IMR-90 (cell line): ENCODE results near the gene KLHL41. TPM values are rescaled to one million over a fixed set of nuclear protein-coding genes. Genes with fewer than 3 reads are reported as not detected.

Experiments
- ATAC-seq: fragments of 200-7000 bp; cut with Tn5 transposase; 2 replicates; pipeline ENCODE4 v1.9.1; 2020; ENCODE audit warnings: low read depth, mild to moderate bottlenecking, moderate library complexity
- BruUV-seq: library from RNA; stranded (reverse); fragments of 400-500 nt; replicated peaks from 2 replicates; lab custom pipeline; 2021; lab: Mats Ljungman, UMichigan
- CTCF ChIA-PET: fragments of 300-600 bp; formaldehyde crosslinking; extraction: SDS; loops from one replicate; lab custom pipeline; 2021; ENCODE audit warnings: antibody characterized with exemption; lab: Yijun Ruan, JAX
- POLR2A ChIA-PET: fragments of 300-600 bp; sonication (Branson Sonifier 250); formaldehyde crosslinking; loops from one replicate; lab custom pipeline; 2022; ENCODE audit warnings: antibody characterized with exemption; ENCODE audit not compliant: unreplicated experiment; lab: Charles Lee
- DNase-seq: peaks from one replicate; pipeline ENCODE4 v3.0.0; 2013
- H2AFZ ChIP-seq: replicated peaks from 2 replicates; pipeline ENCODE3; 2013; ENCODE audit warnings: low read length, mild to moderate bottlenecking; ENCODE audit not compliant: poor library complexity
- H2AK5ac ChIP-seq: 2 replicates; pipeline ENCODE4 v1.6.1; 2013; ENCODE audit warnings: low read depth, low read length, inconsistent platforms
- H2AK9ac ChIP-seq: replicated peaks from 2 replicates; pipeline ENCODE3; 2013; ENCODE audit warnings: mild to moderate bottlenecking, low read depth, low read length, moderate library complexity; ENCODE audit not compliant: poor library complexity
- H2BK120ac ChIP-seq: 2 replicates; pipeline ENCODE4 v1.6.1; 2013; ENCODE audit warnings: low read depth, low read length, inconsistent platforms
- H2BK15ac ChIP-seq: 3 replicates; pipeline ENCODE4 v1.6.1; 2013; ENCODE audit warnings: low read depth, low read length, inconsistent platforms
- H2BK20ac ChIP-seq: 2 replicates; pipeline ENCODE4 v1.6.1; 2013; ENCODE audit warnings: low read depth, mild to moderate bottlenecking, inconsistent platforms, low read length, moderate library complexity
- H2BK5ac ChIP-seq: 2 replicates; pipeline ENCODE4 v1.6.1; 2013; ENCODE audit warnings: mild to moderate bottlenecking, low read depth, low read length, inconsistent platforms; ENCODE audit not compliant: poor library complexity, severe bottlenecking
- H3K14ac ChIP-seq: replicated peaks from 2 replicates; pipeline ENCODE4 v1.6.1; 2013; ENCODE audit warnings: low read depth, low read length, inconsistent platforms
- H3K18ac ChIP-seq: 2 replicates; pipeline ENCODE4 v1.6.1; 2013; ENCODE audit warnings: low read depth, low read length, control low read depth
- H3K23ac ChIP-seq: 2 replicates; pipeline ENCODE4 v1.6.1; 2013; ENCODE audit warnings: low read depth, low read length, inconsistent platforms
- H3K27ac ChIP-seq: 2 replicates; pipeline ENCODE4 v1.5.1; 2013; ENCODE audit warnings: mild to moderate bottlenecking, control low read depth, low read length; ENCODE audit not compliant: insufficient read depth
- H3K27me3 ChIP-seq: 2 replicates; pipeline ENCODE4 v1.6.1; 2013; ENCODE audit warnings: low read length; ENCODE audit not compliant: control insufficient read depth, insufficient read depth
- H3K36me3 ChIP-seq: 2 replicates; pipeline ENCODE4 v1.6.1; 2013; ENCODE audit warnings: low read length, mixed read lengths; ENCODE audit not compliant: control insufficient read depth, insufficient read depth
- H3K4ac ChIP-seq: 2 replicates; pipeline ENCODE4 v1.6.1; 2013; ENCODE audit warnings: low read depth, low read length, inconsistent platforms
- H3K4me1 ChIP-seq: 2 replicates; pipeline ENCODE4 v1.6.1; 2013; ENCODE audit warnings: low read length, mixed read lengths; ENCODE audit not compliant: control insufficient read depth, insufficient read depth
- H3K4me2 ChIP-seq: 2 replicates; pipeline ENCODE4 v1.6.1; 2013; ENCODE audit warnings: low read depth, mild to moderate bottlenecking, control low read depth, low read length, moderate library complexity
- H3K4me3 ChIP-seq: 2 replicates; pipeline ENCODE4 v1.5.1; 2013; ENCODE audit warnings: low read depth, mild to moderate bottlenecking, control low read depth, low read length, moderate library complexity; ENCODE audit not compliant: insufficient read depth
- H3K56ac ChIP-seq: 2 replicates; pipeline ENCODE4 v1.6.1; 2013; ENCODE audit warnings: low read length, inconsistent platforms; ENCODE audit not compliant: insufficient read depth; ENCODE audit errors: extremely low read depth
- H3K79me1 ChIP-seq, 2 experiments: 2 replicates each; pipeline ENCODE4 v1.6.1; 2013; ENCODE audit warnings: low read length in 2 of 2, inconsistent platforms in 1 of 2, low read depth in 1 of 2
- H3K9ac ChIP-seq: 2 replicates; pipeline ENCODE4 v1.6.1; 2013; ENCODE audit warnings: low read depth, low read length, control low read depth
- H3K9me1 ChIP-seq: 2 replicates; pipeline ENCODE4 v1.6.1; 2013; ENCODE audit warnings: low read length, inconsistent platforms; ENCODE audit not compliant: insufficient read depth
- H3K9me3 ChIP-seq: 2 replicates; pipeline ENCODE4 v1.6.1; 2013; ENCODE audit warnings: low read length; ENCODE audit not compliant: control insufficient read depth, insufficient read depth
- H4K20me1 ChIP-seq: 2 replicates; pipeline ENCODE4 v1.6.1; 2013; ENCODE audit warnings: low read length, inconsistent platforms; ENCODE audit not compliant: insufficient read depth
- H4K5ac ChIP-seq: 2 replicates; pipeline ENCODE4 v1.6.1; 2013; ENCODE audit warnings: mild to moderate bottlenecking, low read depth, low read length, control low read depth
- H4K8ac ChIP-seq, 2 experiments: 2 replicates each; pipeline ENCODE4 v1.6.1; 2013; ENCODE audit warnings: low read depth in 2 of 2, low read length in 2 of 2, control low read depth in 1 of 2, inconsistent platforms in 1 of 2
- H4K91ac ChIP-seq: 2 replicates; pipeline ENCODE4 v1.6.1; 2013; ENCODE audit warnings: low read depth, low read length, inconsistent platforms; ENCODE audit not compliant: insufficient read depth
- BHLHE40 ChIP-seq: fragments of 150-350 bp; IDR thresholded peaks from 2 replicates; pipeline ENCODE4 v1.6.1; 2016; ENCODE audit warnings: mild to moderate bottlenecking, low read depth, low read length
- CTCF ChIP-seq: conservative IDR thresholded peaks from 2 replicates; pipeline ENCODE4 v1.5.1; 2012; ENCODE audit warnings: mild to moderate bottlenecking, low read depth, low read length, improper control_type of control experiment
- ELK1 ChIP-seq: fragments of 150-350 bp; IDR thresholded peaks from 2 replicates; pipeline ENCODE4 v1.6.1; 2016; ENCODE audit warnings: low read depth, mild to moderate bottlenecking, low read length, moderate library complexity, borderline replicate concordance
- MAZ ChIP-seq: IDR thresholded peaks from 2 replicates; pipeline ENCODE4 v1.6.1; 2012; ENCODE audit warnings: low read depth, mild to moderate bottlenecking, low read length, improper control_type of control experiment, moderate library complexity, borderline replicate concordance
- RFX5 ChIP-seq: IDR thresholded peaks from 2 replicates; pipeline ENCODE4 v1.8.0; 2012; ENCODE audit warnings: low read depth, mild to moderate bottlenecking, low read length, moderate library complexity
- WGBS, 2 experiments: methylation state at CpG; one replicate each; pipeline versions ENCODE4 v1.1.5 to v1.1.7; 2013; ENCODE audit warnings: missing lambda C conversion rate in 2 of 2; ENCODE audit not compliant: insufficient read length in 1 of 2; ENCODE audit errors: extremely low coverage in 2 of 2; 5-methylcytosine and 5-hydroxymethylcytosine counted together
- dilution Hi-C: fragments of 300-500 bp; cut with HindIII; formaldehyde crosslinking; loops from one replicate; pipeline ENCODE4 v1.14.3; 2018; ENCODE audit warnings: low sequenced_read_pairs; ENCODE audit not compliant: unreplicated experiment
- in situ Hi-C: fragments of 300-500 bp; cut with MboI; formaldehyde crosslinking; loops from 3 replicates; pipeline ENCODE4 v1.14.3; 2019; ENCODE audit warnings: low sequenced_read_pairs, inconsistent platforms, mixed read lengths
- intact Hi-C: fragments of 100-400 bp; cut with micrococcal nuclease; formaldehyde crosslinking; loops from 2 replicates; pipeline ENCODE4 v1.10.0; 2022
- polyA plus RNA-seq, 3 experiments: library from polyadenylated mRNA; depleted of rRNA; stranded (reverse); fragments of >200 nt; gene quantifications; 2 replicates each; pipeline ENCODE4 v1.2.3, GENCODE V29; 2012; ENCODE audit warnings: low replicate concordance in 1 of 3
- total RNA-seq: library from RNA; depleted of rRNA; stranded (reverse); fragments of >200 nt; gene quantifications from 2 replicates; pipeline ENCODE4 v1.2.3, GENCODE V29; 2012

Gene KLHL41
- total and polyA plus RNA-seq, 2 of the 4 experiments (the other 2 are of a cell fraction), result 0.10 to 0.18 TPM

GRCh38 chr2:169572189-169572588, 62.7 kb downstream of the KLHL41 start:
- H3K27ac ChIP-seq, result no peak overlapping the region
- H2AK5ac ChIP-seq, result no peak overlapping the region
- ChIA-PET POLR2A (no interaction called here), CTCF (interaction anchor here (0.7 to 1.0 kb wide), 2 partner anchors 42 to 1861 kb away, joined by 3 read pairs; no protein-coding TSS in a partner anchor)
- in situ Hi-C loops (no loop called here), intact Hi-C loops (loop anchor here (10.0 kb wide), 1 partner anchor 223 kb away; the partner anchor contains the start of gene SSB), dilution Hi-C loops (no loop called here)
- H4K8ac ChIP-seq, result no peak overlapping the region
- H2BK20ac ChIP-seq, result no peak overlapping the region
- no TSS peak for BruUV-seq
- no peak overlapping the region for H2BK5ac ChIP-seq
- no peaks in the 10 kb centered on the region for H3K27me3 ChIP-seq
- ATAC-seq (no peak), DNase-seq (no peak)
- H3K4me3 ChIP-seq, result no peak overlapping the region
- no peak overlapping the region for H3K4me2 ChIP-seq
- H2BK120ac ChIP-seq, result no peak overlapping the region
- no peak overlapping the region for H4K5ac ChIP-seq
- H2BK15ac ChIP-seq, result no peak overlapping the region
- WGBS, 2 experiments, result no CpG with 5 or more reads among the region's 1 CpG
- H3K79me1 ChIP-seq, result peaks cover 0 to 20% of the 10 kb centered on the region in 2 experiments; a peak in 3 of 4 replicates
- H2AFZ ChIP-seq, result no peak overlapping the region
- H3K9me3 ChIP-seq, result no peaks in the 10 kb centered on the region
- H3K4me1 ChIP-seq, result no peaks in the 10 kb centered on the region
- no peak overlapping the region for H3K14ac ChIP-seq
- H3K9me1 ChIP-seq, result no peaks in the 10 kb centered on the region
- TF ChIP-seq ELK1 (no peak), CTCF (no peak), RFX5 (no peak), MAZ (no peak), BHLHE40 (no peak)
- H4K91ac ChIP-seq, result no peak overlapping the region
- H3K23ac ChIP-seq, result no peak overlapping the region
- no peaks in the 10 kb centered on the region for H3K36me3 ChIP-seq
- no peak overlapping the region for H3K4ac ChIP-seq
- no peaks in the 10 kb centered on the region for H4K20me1 ChIP-seq
- no peak overlapping the region for H2AK9ac ChIP-seq
- H3K18ac ChIP-seq, result no peak overlapping the region
- no peak overlapping the region for H3K56ac ChIP-seq
- H3K9ac ChIP-seq, result no peak overlapping the region
